Endothelial cell of hepatic sinusoid (primary cell): ENCODE measurements around the gene RBX1.
"Not testable (repeated sequence)": the region's sequence is repeated elsewhere in the genome, so short reads cannot be mapped to it uniquely, and the experiment has no call there.

Experiments
- in situ Hi-C: cut with HindIII; loops from 2 replicates; pipeline ENCODE4 v1.10.0; 2017; ENCODE audit warnings: low sequenced_read_pairs

The RBX1 gene

DNA sequence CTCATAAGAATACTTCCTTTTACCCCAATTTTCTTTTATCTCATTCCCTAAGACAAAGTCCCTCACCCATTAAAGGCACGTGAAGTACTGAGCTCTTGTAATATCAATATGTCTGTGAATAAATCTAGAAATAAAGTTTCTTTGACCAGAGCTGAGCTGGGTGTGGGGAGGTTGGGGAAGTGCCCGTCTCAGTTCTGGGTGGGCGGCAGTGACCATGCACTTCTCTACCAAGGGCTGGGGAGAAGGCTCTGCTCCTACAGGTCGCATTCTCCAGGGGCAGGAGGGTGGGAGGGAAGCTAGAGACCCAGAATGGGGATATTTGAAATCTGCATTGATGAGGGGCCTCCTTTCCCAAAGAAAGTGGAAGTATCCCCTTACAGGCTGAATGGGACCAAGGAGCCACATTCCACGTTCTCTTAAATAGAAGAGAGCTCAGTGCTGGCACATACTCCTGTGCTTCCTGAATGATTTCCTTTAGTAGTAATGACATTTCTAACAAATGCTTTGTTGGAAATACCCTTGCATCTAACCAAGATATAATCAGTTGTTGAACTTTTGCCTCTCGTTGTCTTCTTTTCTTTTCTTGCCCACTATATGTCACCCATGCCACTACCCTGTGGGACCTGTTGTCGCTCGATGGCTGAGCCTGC is 16.1 kb downstream of the RBX1 start:
- in situ Hi-C loops = no loop called here

DNA sequence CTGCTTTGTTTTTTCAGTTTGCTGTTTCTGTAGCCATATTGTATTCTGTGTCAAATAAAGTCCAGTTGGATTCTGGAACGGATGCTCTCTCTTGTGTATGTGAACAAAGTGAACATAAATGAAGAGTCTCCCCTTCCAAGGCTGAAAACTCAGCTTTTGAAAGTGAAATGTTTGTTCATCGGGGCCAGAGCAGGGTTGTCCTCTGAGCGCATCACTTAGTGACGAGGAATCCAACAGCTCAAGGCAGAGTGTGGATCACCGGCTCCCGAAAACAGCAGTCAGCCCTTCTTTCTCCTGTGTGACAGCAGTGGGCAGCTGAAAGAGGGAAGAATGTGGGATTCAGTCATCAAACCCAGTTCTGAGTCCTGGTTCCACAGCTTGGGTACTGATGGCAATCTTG is 21.4 kb downstream of the RBX1 start:
- in situ Hi-C loops = no loop called here

DNA sequence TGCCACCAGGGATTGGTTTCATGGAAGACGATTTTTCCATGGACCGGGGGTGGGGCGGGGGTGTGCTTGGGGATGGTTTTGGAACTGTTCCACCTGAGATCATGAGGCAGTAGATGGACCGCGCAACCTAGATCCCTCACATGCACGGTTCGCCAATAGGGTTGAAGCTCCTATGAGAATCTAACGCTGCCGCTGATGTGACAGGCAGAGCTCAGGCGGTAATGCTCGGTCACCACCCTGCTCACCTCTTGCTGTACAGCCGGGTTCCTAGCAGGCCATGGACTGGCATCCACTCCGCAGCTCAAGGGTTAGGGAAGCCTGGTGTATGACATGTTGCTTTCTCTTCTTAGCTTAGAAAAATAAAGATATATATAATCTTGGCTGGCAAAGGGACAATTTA is 22.0 kb downstream of the RBX1 start:
- in situ Hi-C loops = no loop called here

DNA sequence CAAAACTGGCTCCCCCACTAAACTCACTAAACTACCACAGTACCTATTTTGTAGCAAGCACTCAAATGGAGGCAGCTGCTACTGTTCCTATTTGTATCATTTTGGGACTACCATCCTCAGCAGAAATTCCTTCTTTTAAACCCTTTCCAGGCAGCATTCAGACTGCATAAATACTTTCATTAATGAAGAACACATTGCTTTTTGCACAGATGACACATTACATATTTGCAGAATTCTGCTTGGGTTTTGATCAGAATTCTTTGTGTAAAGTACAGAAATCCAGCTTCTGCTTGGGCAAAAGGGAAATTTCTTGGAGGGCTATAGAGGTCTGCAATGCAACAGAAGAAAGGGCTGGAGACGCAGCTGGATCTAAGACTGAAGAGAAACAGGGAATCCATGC is 24.2 kb downstream of the RBX1 start:
- in situ Hi-C loops = no loop called here

DNA sequence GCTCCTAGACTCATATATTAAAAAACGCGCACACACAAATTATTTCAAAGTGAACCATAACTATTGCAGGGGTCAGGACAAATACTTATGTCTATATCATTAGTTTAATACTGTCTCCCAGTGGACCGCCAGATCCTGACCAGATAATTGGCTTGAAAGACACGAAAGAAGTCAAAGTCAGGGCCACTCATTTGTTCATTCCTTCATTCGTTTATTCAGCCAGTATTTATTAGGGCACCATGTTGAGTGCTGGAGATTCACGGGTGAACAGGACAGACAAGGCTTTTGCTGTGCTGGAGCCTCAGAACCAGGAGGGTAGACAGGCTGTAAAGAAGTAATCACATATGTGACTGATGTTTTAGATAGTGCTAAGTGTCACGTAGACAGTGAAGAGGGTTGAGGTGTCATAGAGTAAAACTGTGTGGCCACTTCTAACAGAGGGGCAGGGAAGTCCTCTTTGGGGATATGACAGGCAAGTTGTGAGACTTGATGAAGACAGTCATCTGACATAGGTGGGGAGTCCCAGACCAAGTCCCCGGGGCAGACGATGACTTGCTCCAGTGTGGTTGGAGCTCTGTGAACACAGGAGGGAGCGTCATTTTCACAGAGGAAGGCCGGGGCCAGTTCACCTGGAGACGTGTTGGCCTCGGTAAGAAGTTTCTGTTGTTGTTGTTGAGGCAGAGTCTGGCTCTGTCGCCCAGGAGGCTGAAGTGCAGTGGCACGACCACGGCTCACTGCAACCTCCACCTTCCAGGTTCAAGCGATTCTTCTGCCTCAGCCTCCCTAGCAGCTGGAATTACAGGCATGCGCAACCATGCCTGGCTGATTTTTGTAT is 25.9 kb downstream of the RBX1 start:
- in situ Hi-C loops = no loop called here

DNA sequence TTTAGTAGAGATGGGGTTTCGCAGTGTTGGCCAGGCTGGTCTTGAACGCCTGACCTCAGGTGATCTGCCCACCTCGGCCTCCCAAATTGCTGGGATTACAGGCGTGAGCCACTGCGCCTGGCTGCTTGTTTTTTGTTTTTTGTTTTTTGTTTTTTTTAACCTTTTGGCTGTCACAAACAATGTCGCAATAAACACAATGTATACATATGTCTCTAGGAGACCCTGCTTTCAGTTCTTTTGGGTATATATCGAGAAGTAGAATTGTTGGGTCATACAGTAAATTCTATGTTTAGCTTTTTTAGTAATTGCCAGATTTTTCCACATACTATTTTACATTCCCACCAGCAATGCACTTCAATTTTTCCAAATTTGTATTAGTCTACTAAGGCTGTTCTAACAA is 28.0 kb downstream of the RBX1 start:
- in situ Hi-C loops = no loop called here

DNA sequence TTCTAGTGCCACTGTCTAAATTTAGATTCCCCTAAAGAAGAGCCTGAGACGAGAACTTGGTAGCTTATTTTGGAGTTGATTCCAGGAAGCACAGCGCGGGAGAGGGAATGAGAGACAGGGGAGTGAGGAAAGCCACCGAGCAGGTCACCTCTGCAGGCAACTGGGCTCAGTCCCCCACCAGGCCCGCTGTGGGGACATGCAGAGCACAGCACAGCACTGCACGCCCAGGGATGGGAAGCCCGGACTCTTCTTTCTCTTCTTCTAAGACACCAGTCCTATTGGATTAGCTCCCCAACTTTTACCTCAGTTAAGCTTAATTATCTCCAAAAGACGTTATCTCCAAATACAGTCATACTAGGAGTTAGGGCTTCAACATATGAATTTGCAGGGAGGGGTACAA is 28.7 kb downstream of the RBX1 start:
- in situ Hi-C loops = loop anchor here (5.0 kb wide), 1 partner anchor 172 kb away; no protein-coding TSS in a partner anchor

DNA sequence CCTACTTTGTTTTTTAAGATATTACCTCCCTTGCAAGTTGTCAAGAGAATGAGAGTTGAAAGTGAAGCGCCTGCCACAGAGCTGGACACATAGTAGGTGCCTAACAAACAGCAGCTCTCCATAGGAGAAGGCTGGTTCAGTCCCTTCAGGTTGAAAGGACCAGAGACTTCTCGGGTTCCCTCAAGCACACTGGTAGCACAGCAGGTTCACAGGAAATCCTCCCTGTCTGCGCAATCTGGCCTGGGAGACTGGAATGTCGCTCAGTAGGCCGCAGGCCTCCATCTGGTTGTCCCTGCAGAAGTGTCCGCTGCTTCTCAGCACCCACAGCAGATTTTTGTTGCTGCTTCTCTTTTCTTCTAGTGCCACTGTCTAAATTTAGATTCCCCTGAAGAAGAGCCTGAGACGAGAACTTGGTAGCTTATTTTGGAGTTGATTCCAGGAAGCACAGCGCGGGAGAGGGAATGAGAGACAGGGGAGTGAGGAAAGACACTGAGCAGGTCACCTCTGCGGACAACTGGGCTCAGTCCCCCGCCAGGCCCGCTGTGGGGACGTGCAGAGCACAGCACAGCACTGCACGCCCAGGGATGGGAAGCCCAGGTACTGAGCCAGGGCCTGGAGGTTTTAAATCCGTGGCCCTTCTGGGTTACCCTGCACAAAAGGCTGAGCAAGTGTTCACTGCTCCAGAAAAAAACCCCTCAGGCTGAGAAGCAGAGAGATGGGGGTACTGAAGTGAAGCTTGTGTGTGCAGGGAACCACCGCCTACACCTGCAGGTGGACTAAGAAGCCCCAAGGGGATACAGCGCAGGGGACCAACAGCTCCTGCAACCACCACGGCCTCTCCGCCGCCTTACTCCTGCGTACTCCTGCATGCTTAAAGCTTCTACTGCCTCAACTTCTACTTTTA is 31.6 kb downstream of the RBX1 start:
- in situ Hi-C loops = loop anchor here (5.0 kb wide), 1 partner anchor 170 kb away; no protein-coding TSS in a partner anchor

DNA sequence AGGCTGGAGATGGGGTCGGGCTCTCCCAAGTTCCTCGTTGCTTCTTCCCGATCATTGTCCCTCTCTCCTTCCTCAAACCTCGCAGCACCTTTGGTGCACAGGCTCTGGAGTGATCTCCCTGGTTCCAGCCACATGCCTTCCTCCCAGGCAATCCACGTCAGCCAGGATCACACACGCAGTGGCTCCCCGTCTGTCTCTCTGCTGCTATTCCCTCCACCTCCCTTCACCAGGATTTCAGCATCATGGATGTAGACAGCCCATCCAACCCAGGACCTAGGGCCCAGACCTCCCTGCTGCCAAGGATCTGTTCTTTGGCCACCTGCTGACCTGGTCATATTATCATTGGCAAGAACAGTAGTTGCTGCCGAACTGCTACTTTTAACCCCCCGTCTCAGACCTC is 40.1 kb downstream of the RBX1 start:
- in situ Hi-C loops = no loop called here

DNA sequence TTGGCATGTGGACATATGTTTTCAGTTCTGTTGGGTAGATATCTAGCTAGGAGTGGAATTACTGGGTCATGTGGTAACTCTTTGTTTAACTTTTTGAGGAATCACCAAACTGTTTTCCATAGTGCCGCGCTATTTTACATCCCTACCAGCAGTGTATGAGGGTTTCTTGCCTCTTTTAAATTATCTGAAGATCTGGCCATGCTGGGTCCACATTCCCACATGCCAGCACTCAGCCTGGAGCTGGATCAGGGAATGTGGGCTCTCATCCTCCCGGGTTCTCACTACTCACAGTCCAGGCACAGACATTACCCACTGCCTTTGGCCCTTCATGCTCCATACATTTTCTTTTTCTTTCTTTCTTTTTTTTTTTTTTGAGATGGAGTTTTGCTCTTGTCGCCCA is 44.6 kb downstream of the RBX1 start:
- in situ Hi-C loops = no loop called here

DNA sequence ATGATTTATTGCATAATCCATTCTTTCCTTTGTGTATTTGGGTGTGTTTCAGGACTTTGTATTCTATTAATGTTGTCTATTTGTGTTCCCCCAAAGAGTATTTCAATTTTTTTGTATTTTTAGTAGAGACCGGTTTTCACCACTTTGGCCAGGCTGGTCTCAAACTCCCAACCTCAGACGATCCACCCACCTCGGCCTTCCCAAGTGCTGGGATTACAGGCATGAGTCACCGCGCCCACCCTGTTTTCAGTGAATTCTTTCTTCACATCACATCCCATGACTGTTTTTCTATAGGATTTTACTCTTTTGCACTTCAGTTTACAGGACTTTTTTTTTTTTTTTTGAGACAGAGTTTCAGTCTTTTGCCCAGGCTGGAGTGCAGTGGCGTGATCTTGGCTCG is 46.3 kb downstream of the RBX1 start:
- in situ Hi-C loops = no loop called here

DNA sequence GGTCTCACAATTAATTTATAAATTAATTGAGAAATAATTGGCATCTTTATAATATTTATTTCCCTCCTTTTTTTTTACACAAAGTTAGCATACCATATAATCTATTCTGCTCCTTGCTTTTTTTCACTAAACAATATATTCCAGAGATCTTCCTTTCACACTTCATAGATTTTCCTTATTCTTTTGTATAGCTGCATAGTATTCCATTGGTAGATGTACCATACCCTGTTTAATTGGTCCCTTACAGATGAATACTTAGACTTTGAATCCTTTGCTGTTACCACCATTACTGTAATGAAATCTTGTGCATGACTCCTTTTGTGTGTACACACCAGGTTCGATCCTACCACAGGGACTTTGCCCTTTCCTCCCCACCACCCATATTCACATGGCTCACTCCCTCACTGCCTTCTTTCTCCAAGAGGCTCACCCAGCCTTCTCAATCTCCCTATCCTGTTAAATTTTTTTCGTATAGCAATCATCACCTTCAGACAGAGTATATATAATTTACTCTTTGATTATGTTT is 48.9 kb downstream of the RBX1 start:
- in situ Hi-C loops = no loop called here

DNA sequence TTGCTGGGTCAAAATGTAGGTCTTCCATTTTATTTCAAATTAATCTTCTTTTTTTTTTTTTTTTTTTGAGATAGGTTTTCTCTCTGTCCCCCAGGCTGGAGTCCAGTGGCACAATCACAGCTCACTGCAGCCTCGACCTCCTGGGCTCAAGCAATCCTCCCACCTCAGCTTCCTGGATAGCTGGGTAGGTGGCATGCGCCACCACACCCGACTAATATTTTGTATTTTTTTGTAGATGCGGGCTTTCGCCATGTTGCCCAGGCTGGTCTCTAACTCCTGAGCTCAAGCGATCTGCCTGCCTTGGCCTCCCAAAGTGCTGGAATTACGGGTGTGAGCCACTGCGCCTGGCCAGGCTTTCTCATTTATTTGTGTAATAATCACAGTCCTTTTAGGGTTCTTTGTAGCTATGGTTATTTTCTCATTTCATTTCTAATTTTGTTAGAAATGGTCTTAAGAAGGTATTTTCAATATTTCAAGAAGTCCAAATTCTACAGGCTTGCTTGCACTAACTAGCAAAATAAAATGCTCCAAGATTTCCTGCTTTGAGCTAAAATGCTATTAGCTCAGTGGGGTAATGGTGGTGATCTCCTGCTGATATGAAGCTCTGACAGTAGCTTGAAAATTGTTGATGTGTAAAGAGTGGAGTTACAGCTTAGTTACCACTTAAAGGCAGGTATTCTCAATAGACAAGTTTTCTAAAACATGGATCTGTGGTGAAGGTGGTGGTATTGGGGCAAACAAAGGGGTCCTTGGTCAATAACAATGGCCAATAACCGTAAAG is 50.0 kb downstream of the RBX1 start:
- in situ Hi-C loops = no loop called here

DNA sequence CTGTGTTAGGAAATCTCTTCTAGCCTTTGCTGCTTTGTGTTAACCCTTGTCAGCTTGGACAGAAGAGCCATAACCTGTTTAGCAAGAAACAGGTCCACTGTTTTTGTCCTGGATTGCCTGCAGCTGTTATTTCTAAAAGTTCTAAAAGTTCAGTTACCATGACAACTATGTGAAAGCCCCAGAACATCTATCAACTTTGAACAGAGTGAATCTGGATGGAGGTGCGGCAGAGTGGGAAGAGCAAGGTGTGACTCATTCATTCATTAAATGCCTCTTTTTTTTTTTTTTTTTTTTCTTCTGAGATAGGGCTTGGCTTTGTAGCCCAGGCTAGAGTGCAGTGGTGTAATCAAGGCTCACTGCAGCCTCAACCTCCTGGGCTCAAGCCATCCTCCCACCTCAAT is 50.5 kb downstream of the RBX1 start:
- in situ Hi-C loops = no loop called here

DNA sequence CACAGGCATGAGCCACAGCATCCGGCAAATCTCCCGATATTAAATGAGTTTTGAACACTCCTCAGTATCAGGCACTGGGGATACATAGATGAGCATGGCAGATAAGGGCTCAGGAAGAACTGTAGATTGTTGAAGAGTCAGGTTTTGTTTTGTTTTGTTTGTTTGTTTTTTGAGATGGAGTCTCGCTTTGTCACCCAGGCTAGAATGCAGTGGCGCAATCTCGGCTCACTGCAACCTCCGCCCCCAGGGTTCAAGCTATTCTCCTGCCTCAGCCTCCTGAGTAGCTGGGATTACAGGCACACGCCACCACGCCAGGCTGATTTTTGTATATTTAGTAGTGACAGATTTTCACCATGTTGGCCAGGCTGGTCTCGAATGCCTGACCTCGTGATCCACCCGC is 51.2 kb downstream of the RBX1 start:
- in situ Hi-C loops = not testable (repeated sequence)

DNA sequence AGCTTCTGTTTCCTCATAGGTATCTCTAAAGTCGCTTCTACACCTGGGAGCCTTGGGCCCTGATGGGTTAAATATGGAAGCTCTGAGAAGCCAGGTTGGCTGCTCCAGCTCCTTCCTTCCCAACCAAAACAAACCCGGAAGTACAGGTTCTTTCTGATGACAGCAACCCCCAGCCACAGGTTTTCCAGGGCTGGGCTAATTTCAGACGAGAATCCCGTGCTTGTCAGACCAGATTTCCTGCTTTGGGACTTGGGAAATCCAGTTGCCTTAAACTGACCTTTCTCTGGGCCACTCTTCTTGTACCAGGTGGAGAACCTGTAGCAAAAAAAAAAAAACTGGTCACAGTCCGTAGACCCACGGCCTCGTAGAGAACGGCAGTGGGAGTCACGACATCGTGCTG is 51.9 kb downstream of the RBX1 start:
- in situ Hi-C loops = no loop called here

DNA sequence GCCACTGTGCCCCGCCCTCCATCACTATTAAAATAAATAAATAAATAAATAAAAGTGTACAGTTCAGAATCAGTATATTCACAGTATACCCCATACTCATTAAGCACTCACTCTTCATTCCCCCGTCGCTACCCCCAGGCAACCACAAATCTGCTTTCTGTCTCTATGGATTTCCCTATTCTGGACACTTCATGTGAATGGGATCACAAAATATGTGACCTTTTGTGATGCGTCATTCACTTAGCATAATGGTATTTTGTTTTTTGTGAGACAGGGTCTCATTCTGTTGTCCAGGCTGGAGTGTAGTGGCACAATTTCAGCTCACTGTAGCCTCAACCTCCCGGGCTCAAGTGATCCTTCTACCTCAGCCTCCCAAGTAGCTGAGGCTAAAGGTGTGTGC is 52.8 kb downstream of the RBX1 start:
- in situ Hi-C loops = no loop called here

DNA sequence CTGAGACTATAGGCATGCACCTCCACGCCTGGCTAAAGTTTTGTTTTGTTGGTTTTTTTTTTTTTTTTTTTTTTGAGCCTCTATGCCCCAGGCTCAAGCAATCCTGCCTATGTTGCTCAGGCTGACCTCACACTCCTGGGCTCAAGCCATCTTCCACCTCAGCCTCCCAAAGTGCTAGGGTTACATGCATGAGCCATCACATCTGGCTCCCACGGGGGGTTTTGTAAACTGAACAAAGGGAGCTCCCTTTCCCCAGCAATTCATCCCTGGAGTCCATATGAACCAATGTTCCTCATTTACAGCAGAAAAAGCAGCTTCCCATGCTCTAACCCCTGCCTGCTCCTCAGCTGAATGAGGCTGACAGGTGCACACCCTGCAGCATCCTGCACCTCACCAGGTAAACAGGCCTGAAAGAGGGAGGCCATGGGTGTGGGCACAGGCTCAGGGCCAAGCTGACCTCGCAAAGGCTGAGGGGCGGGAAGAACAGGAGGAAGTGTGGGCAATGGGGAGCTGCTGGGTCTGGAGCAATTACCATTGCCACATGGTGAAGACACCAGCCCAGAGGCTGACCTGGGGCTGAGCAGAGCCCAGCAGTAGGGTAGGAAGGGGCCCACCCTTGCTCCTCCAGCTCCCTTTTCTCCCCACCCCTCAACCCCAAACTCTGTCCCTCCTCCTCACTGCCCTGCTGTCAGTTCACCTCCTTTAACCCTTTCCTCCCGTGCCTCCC is 58.2 kb downstream of the RBX1 start:
- in situ Hi-C loops = no loop called here

DNA sequence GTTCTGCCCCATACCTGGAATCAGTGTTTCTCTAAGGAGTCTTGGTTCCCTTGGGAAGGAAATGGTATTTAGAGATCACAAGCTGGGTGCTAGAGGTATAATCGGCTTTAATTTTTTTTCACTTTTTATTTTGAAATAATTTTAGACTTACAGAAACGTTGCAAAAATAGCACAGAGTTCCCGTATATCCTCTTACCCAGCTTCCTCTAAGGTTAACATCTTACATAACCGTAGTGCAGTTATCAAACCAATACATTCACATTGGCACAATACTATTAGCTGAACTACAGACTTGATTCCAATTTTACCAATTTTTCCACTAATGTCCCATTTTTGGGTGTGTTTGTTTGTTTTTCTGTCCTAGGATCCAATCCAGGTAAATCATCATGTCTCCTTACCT is 63.8 kb downstream of the RBX1 start:
- in situ Hi-C loops = no loop called here
